ENCODE results near the gene ZSCAN22. TPM values are rescaled to one million over a fixed set of nuclear protein-coding genes. Genes with fewer than 3 reads are reported as not detected.
A peak's percentile ranks its signal among the peaks of the same experiment; 100 is the strongest.

The ZSCAN22 gene
- total RNA-seq, 1 donor from 2014 or later = 2.5 TPM

GRCh38 chr19:58351990-58352755, 25.4 kb downstream of the ZSCAN22 start:
- no peak for ATAC-seq

GRCh38 chr19:58352760-58353671, 26.2 kb downstream of the ZSCAN22 start, which contains the start of gene A1BG:
Gene A1BG, minus strand, starts transcription at chr19:58353492. Its CDS starts 55 bp downstream, at chr19:58353437.
- ATAC-seq = no peak

- ATAC-seq = no peak
These were observed 27.1 kb downstream of the ZSCAN22 start for GRCh38 chr19:58353717-58354477.

GRCh38 chr19:58354478-58355030, 27.8 kb downstream of the ZSCAN22 start:
- ATAC-seq = no peak

- no peak for ATAC-seq
These were observed 28.5 kb downstream of the ZSCAN22 start for GRCh38 chr19:58355215-58355796.

DNA sequence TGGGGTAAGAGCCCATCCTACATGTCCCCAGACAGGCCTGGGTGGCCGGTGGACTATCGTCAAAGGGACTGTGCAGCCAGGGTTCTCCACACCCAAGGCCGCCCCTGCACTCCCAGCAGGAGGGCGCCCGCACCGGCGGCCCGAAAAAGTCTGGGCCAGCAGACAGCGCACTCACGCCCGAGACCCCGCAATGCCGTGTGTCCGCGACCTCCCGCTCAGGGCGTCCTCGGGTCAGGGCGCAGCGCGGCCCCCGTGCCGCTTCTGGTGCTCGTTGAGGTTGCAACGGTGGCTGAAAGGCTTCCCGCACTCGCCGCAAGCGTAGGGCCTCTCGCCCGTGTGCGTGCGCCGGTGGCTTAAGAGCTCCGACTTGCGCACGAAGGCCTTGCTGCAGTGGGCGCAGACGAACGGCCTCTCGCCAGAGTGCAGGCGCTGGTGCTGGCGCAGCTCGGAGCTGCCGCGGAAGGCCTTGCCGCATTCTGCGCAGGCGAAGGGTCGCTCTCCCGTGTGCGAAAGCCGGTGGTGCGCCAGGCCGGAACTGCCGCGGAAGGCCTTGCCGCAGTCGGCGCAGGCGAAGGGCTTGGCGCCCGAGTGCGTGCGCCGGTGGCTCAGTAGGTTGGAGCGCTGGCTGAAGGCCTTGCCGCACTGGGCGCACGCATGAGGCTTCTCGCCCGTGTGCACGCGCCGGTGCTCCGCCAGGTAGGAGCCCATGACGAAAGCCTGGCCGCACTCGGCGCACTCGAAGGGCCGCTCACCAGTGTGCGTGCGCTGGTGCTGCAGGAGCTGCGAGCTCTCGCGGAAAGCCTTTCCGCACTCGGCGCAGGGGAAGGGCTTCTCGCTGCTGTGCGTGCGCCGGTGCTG, 29.3 kb downstream of the ZSCAN22 start:
- peak; percentile 5 for ATAC-seq

GRCh38 chr19:58356766-58357480, 30.1 kb downstream of the ZSCAN22 start:
- peak; percentile 4 for ATAC-seq

DNA sequence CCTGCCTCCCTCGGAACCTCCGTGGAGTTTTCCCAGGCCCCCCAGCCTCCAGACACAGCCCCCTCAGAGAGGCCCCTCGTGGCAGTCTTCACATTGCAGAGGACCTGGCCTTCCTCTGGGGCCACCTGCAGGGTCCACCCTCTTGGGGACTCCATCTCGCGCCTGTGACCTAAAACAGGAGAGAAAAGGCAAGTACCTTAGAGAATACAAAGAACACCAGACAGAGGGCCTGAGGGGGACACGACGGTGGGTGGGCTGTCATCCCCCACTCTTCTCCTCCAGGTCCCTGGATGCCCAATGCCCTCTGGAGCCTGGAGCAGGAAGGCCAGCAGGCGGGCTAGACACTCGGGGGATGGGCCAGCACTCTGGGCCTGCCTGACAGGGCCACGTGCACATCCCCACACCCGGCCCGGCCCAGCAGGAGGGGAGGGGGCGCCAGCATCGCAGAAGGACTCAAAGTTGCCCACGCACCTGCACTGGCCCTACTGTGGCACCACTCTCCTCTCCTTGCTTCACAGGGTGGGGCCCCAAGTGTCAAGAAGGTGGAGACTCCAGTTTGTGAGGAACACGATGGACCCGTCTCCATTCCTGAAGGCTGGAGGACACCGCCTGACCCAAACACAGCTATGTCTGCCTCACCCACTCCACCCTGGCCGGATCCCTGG, 30.8 kb downstream of the ZSCAN22 start:
- ATAC-seq = no peak

DNA sequence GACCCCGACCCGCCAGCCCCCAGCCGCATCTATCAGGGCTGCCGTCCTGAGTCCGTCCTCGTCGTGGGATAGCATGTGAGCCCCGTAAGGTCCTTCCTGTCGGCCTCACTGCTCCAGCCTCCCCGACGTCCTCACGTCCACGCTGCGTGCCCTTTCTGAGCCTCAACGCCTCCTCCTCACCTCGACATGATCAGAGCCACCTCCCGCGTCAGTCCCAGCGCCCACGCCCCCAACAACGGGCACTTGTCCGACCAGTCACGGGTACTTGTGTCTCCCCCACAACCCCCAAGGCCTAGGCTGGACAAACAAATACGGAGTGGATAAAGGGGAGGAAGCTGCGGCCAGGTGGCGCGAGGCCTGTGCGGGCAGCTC, 35.1 kb downstream of the ZSCAN22 start:
- peak; percentile 14 for ATAC-seq

DNA sequence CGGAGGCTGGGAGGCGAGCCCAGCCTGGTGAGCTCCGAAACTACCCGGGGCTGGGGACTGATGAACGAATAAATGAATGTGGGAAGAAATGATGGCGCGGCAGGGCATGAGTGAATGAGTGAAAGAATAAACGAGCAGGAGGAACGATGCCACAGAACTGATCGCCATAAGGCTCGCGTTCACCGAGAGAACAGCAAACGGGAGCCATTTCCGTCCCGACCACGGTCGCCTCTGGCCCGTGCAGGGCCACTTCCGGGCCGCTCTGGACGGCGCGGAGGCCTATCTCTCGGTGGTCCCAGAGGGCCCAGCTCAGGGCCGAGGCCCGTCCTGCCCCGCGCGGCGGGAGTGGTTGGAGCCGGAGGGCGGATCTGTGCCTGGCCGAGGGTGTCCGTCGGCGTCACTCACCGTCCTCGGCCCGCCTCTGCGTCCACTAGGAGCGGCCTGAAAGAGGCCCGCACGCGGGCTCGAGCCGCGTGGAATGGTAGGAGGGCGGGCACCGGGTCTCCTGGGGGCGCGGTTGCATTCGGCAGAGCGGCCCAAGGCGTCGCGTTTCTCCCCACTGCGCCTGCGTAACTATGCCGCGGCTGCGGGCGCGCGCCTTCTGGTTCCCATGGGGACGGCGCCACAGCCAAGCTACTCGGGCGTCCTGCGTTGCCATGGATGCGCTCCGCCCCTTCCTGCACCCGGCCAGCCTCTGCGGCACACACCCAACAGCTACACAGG, 35.6 kb downstream of the ZSCAN22 start, which contains the start of gene ZNF497:
TSS of gene ZNF497 (minus strand) at position 480 of the 723 bp plus-strand sequence. CDS start 5,116 bp downstream, outside the sequence.
- ATAC-seq = peak; percentile 96

DNA sequence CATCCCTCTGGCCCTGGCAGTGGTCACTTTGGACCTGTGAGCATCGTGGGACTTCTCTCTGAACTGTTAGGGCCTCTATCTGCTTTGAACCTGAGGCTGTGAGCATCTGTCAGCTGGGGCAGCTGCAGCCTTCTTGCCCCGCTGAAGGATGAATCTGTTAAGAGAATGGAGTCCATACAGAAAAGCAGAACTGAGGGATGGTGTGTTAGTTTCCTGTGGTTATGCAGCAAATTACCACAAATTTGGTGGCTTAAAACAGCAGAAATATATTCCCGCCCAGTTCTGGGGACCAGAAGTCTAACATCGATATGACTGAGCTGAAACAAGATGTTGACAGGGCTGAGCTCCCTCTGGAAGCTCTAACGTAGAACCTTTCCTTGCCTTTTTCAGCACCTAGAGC, 37.4 kb downstream of the ZSCAN22 start:
- no peak for ATAC-seq

DNA sequence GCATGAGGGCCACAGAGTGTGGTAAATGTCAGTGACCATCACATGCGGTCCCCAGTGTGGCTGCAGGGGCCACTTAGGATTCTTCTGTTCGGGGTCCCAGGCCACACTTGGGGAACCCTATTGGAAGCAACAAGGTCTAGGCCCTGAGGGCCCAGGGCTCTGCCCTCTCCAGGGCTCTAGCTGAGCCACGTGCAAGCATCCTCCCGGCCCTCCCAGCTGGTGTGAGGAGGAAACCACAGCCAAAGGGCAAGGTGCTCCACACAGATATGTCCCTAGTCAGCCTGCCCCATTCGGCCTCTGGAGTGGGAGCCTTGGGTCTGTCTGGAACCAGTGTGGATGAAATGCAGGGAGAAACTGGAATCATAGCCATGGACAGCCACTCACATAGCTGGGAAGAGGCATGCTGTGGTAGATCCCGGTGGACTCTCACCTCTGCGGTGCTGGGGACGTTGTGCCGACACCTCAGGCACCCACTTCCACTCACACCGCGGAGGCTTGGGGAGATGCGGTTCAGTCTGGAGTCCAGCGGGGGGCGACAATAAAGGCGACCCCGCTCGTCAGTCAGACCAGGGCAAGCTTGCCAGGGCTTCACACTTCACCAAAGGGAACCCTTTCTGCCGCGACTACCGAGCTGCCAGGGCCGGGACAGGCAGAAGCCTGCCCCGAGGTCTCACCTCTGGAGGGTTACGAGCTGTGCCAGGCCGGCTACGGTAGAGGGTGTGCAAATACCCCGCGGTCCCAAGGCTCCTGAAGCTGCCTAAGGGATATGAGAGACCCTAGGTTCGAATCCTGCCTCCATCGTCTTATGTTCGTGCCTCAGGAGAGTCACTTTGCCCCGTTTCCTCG, 40.0 kb downstream of the ZSCAN22 start:
- no peak for ATAC-seq

DNA sequence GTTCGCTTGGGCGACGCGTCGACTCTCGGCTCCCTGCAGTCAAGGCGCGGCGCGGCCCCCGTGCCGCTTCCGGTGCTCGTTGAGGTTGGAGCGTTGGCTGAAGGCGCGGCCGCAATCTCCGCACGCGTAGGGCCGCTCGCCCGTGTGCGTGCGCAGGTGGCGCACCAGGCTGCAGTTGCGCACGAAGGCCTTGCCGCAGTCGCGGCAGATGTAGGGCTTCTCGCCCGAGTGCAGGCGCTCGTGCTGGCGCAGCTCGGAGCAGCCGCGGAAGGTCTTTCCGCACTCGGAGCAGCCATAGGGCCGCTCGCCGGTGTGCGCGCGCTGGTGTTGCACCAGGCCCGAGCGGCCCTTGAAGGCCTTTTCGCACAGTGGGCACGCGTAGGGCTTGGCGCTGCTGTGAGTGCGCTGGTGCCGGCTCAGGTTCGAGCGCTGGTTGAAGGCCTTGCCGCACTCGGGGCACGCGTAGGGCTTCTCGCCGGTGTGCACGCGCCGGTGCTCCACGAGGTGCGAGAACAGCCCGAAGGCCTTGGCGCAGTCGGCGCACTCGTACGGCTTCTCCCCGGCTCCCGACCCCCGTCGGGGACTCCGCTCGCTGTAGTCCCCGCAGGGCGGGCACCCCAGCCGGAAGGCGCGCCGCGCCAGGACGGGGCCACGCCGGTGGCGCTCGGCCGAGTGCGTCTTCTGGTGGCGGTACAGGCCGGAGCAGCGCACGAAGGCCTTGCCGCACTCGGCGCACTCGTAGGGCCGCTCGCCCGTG, 41.1 kb downstream of the ZSCAN22 start:
- no peak for ATAC-seq

GRCh38 chr19:58368561-58369360, 42.0 kb downstream of the ZSCAN22 start:
- ATAC-seq = peak; percentile 7

- ATAC-seq = no peak
These were observed 45.7 kb downstream of the ZSCAN22 start for GRCh38 chr19:58372311-58373133.

Data from esophagus mucosa (tissue), 1 donor.